Measurements from ENCODE around the gene CTSL. TPM values are rescaled to one million over a fixed set of nuclear protein-coding genes. Genes with fewer than 3 reads are reported as not detected.

CTSL gene
- total RNA-seq (87.9 and 97.0 TPM in 2 replicates), polyA plus RNA-seq (125 and 137 TPM in 2 replicates)

- peak; percentile 21 for TF ChIP-seq CTCF (IDR thresholded peaks at IDR 0.05; ENCODE audit: low read depth, low read length)
- peak within 1 kb of the TSS; percentile 77 for H3K27ac ChIP-seq
These were observed at the start of gene CTSL for GRCh38 chr9:87725900-87726709. Gene CTSL, plus strand, starts transcription at chr9:87726119. Its CDS starts 1,485 bp downstream, at chr9:87727604.

GRCh38 chr9:87676976-87677775 lies 48.7 kb upstream of the CTSL start:
- DNase-seq (ENCODE audit: low read depth in 1 of 2, low spot score in 1 of 2): peak in 1 of 2 donors; percentile 72
- H3K27ac ChIP-seq: no peak overlapping the region
- no peak for TF ChIP-seq CTCF (IDR thresholded peaks at IDR 0.05; ENCODE audit: low read depth, low read length)
- no peaks in the 10 kb centered on the region for H3K9me3 ChIP-seq (ENCODE audit: low read depth)
- no peaks in the 10 kb centered on the region for H3K4me1 ChIP-seq (ENCODE audit: low read depth)
- peaks cover 4% of the 10 kb centered on the region for H3K36me3 ChIP-seq
- no peak overlapping the region for H3K4me3 ChIP-seq
- no peaks in the 10 kb centered on the region for H3K27me3 ChIP-seq

More at GRCh38 chr9:87725900-87726709, at the start of gene CTSL:
- H3K36me3 ChIP-seq: peaks cover 17% of the 10 kb centered on the region
- H3K27me3 ChIP-seq: no peaks in the 10 kb centered on the region
- H3K9me3 ChIP-seq (ENCODE audit: low read depth): no peaks in the 10 kb centered on the region
- no peaks in the 10 kb centered on the region for H3K4me1 ChIP-seq (ENCODE audit: low read depth)
- H3K4me3 ChIP-seq: peak within 1 kb of the TSS; percentile 42
- peak; percentile 85 to 93 for DNase-seq (ENCODE audit: low read depth in 1 of 2, low spot score in 1 of 2)

- Histone ChIP-seq H3K4me3 (no peak overlapping the region), H3K27me3 (no peaks in the 10 kb centered on the region), H3K9me3 (ENCODE audit: low read depth) (no peaks in the 10 kb centered on the region), H3K4me1 (ENCODE audit: low read depth) (no peaks in the 10 kb centered on the region), H3K27ac (no peak overlapping the region), H3K36me3 (peaks cover 5% of the 10 kb centered on the region)
- no peak for DNase-seq (ENCODE audit: low read depth in 1 of 2, low spot score in 1 of 2)
- TF ChIP-seq CTCF (IDR thresholded peaks at IDR 0.05; ENCODE audit: low read depth, low read length): no peak
These were observed 47.9 kb upstream of the CTSL start for GRCh38 chr9:87677776-87678587.

GRCh38 chr9:87678650-87679355 lies 47.1 kb upstream of the CTSL start:
- Histone ChIP-seq H3K27ac (no peak overlapping the region), H3K4me3 (no peak overlapping the region), H3K27me3 (no peaks in the 10 kb centered on the region), H3K9me3 (ENCODE audit: low read depth) (no peaks in the 10 kb centered on the region), H3K4me1 (ENCODE audit: low read depth) (no peaks in the 10 kb centered on the region), H3K36me3 (peaks cover 5% of the 10 kb centered on the region)
- DNase-seq (ENCODE audit: low read depth in 1 of 2, low spot score in 1 of 2): peak; percentile 77 to 87
- TF ChIP-seq CTCF (IDR thresholded peaks at IDR 0.05; ENCODE audit: low read depth, low read length): peak; percentile 88

Data from cardiac muscle cell (in vitro differentiated cells and primary cell).